Measurements from ENCODE around the gene HINT3. TPM values are rescaled to one million over a fixed set of nuclear protein-coding genes. Genes with fewer than 3 reads are reported as not detected.
"Not testable (repeated sequence)": the region's sequence is repeated elsewhere in the genome, so short reads cannot be mapped to it uniquely, and the experiment has no call there.

HINT3 gene
- total and polyA plus RNA-seq, 3 donors from 2014 or later: 19.0 to 24.8 (median 22.5) TPM

- DNase-seq: no peak
Measured at GRCh38 chr6:125947615-125948014, 9.0 kb upstream of the HINT3 start.

GRCh38 chr6:125948455-125948854 is 8.1 kb upstream of the HINT3 start:
- no peak for TF ChIP-seq CTCF (IDR thresholded peaks at IDR 0.05)
- no peaks in the 10 kb centered on the region for H3K36me3 ChIP-seq (ENCODE audit: low read depth, missing control alignments)
- DNase-seq: no peak
- no peak overlapping the region for H3K27ac ChIP-seq
- H3K27me3 ChIP-seq: no peaks in the 10 kb centered on the region
- no peaks in the 10 kb centered on the region for H3K4me1 ChIP-seq
- intact Hi-C loops (cut with DNase I; ENCODE audit: low total_unique reads): no loop called here
- WGBS, 2 donors: 95 to 97% methylated on average over 3 of the region's 3 CpGs
- H3K4me3 ChIP-seq: no peak overlapping the region
- H3K9me3 ChIP-seq: no peaks in the 10 kb centered on the region

More at GRCh38 chr6:125947615-125948014, 9.0 kb upstream of the HINT3 start:
- H3K27ac ChIP-seq: no peak overlapping the region
- no peaks in the 10 kb centered on the region for H3K4me1 ChIP-seq
- H3K27me3 ChIP-seq: no peaks in the 10 kb centered on the region
- no peaks in the 10 kb centered on the region for H3K9me3 ChIP-seq
- WGBS, 2 donors: 87 to 91% methylated on average over 2 of the region's 2 CpGs
- no peak overlapping the region for H3K4me3 ChIP-seq
- TF ChIP-seq CTCF (IDR thresholded peaks at IDR 0.05) (no peak), POLR2A (IDR thresholded peaks at IDR 0.05) (no peak)
- H3K36me3 ChIP-seq (ENCODE audit: low read depth, missing control alignments): no peaks in the 10 kb centered on the region
- intact Hi-C loops (cut with DNase I; ENCODE audit: low total_unique reads): no loop called here

GRCh38 chr6:125949069-125949468 is 7.5 kb upstream of the HINT3 start:
- no peaks in the 10 kb centered on the region for H3K27me3 ChIP-seq
- WGBS, 2 donors: 68 to 70% methylated on average over 2 of the region's 2 CpGs
- no peak for DNase-seq
- no peak overlapping the region for H3K4me3 ChIP-seq
- intact Hi-C loops (cut with DNase I; ENCODE audit: low total_unique reads): no loop called here
- H3K4me1 ChIP-seq: no peaks in the 10 kb centered on the region
- no peaks in the 10 kb centered on the region for H3K9me3 ChIP-seq
- no peaks in the 10 kb centered on the region for H3K36me3 ChIP-seq (ENCODE audit: low read depth, missing control alignments)
- TF ChIP-seq CTCF (IDR thresholded peaks at IDR 0.05) (no peak), POLR2A (IDR thresholded peaks at IDR 0.05) (no peak)
- H3K27ac ChIP-seq: no peak overlapping the region

GRCh38 chr6:125950293-125950692 is 6.3 kb upstream of the HINT3 start:
- WGBS, 2 donors: 66 to 86% methylated on average over 6 of the region's 6 CpGs
- Histone ChIP-seq H3K27me3 (no peaks in the 10 kb centered on the region), H3K36me3 (ENCODE audit: low read depth, missing control alignments) (no peaks in the 10 kb centered on the region), H3K9me3 (no peaks in the 10 kb centered on the region), H3K27ac (no peak overlapping the region), H3K4me1 (no peaks in the 10 kb centered on the region), H3K4me3 (no peak overlapping the region)
- intact Hi-C loops (cut with DNase I; ENCODE audit: low total_unique reads): no loop called here
- no peak for DNase-seq
- TF ChIP-seq POLR2A (IDR thresholded peaks at IDR 0.05) (no peak), CTCF (IDR thresholded peaks at IDR 0.05) (no peak)

GRCh38 chr6:125950716-125951115 is 5.9 kb upstream of the HINT3 start:
- H3K4me3 ChIP-seq; intact Hi-C loops (cut with DNase I; ENCODE audit: low total_unique reads); H3K9me3 ChIP-seq; H3K4me1 ChIP-seq; DNase-seq; H3K36me3 ChIP-seq (ENCODE audit: low read depth, missing control alignments); H3K27me3 ChIP-seq; H3K27ac ChIP-seq: not testable (repeated sequence)
- WGBS, 2 donors: 71 to 78% methylated on average over 6 of the region's 6 CpGs
